PFSK-1 (cell line): ENCODE measurements around the gene SRPK2.

Source experiments
- FOXP2 ChIP-seq: optimal IDR thresholded peaks from 2 replicates; pipeline ENCODE3; 2011; ENCODE audit warnings: borderline replicate concordance, control low read depth, inconsistent platforms; ENCODE audit not compliant: insufficient read depth; ENCODE audit errors: extremely low read length, extremely low read depth
- POLR2AphosphoS5 ChIP-seq: IDR thresholded peaks from 2 replicates; pipeline ENCODE4 v1.6.1; 2012; ENCODE audit warnings: low read depth, mild to moderate bottlenecking, control low read depth, low read length, moderate library complexity
- REST ChIP-seq, 2 experiments: IDR thresholded peaks; 2 replicates each; pipeline versions ENCODE4 v1.6.1 to v1.8.0; 2011 to 2012; ENCODE audit warnings: low read depth in 2 of 2, low read length in 2 of 2, control low read depth in 1 of 2, inconsistent platforms in 1 of 2, mild to moderate bottlenecking in 1 of 2, moderate library complexity in 1 of 2; ENCODE audit not compliant: insufficient read depth in 1 of 2
- SIN3A ChIP-seq: IDR thresholded peaks from 2 replicates; pipeline ENCODE4 v1.6.1; 2012; ENCODE audit warnings: mild to moderate bottlenecking, low read length, moderate library complexity, borderline replicate concordance; ENCODE audit not compliant: insufficient read depth
- TAF1 ChIP-seq: IDR thresholded peaks from 2 replicates; pipeline ENCODE4 v1.6.1; 2012; ENCODE audit warnings: low read length, control low read depth, borderline replicate concordance; ENCODE audit not compliant: insufficient read depth

Gene SRPK2

GRCh38 chr7:105195891-105196290, 192.8 kb downstream of the SRPK2 start:
- TF ChIP-seq REST (IDR thresholded peaks at IDR 0.05; ENCODE audit: insufficient read depth in 1 of 2, low read depth in 2 of 2, low read length in 2 of 2) (no peak), POLR2AphosphoS5 (no peak), FOXP2 (no peak), TAF1 (no peak), SIN3A (no peak)

DNA sequence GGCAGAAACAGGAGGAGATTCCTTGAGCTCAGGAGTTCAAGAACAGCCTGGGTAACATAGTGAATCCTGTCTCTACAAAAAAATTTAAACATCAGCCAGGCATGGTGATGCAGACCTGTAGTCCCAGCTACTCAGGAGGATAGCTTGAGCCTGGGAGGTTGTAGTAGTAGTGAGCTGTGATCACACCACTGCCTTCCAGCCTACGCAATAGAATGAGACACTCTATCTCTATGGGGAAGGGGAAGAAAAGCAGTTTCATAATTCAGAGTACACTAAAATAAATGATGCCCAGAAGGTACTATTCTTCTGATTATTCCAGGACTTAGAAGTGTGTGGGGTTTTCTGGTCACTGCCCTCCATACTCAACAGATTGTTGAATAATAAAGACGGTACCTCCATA, 197.4 kb downstream of the SRPK2 start:
- TF ChIP-seq SIN3A, result no peak
- TF ChIP-seq FOXP2, result no peak
- TF ChIP-seq TAF1, result no peak
- TF ChIP-seq POLR2AphosphoS5, result no peak
- no peak for TF ChIP-seq REST (IDR thresholded peaks at IDR 0.05; ENCODE audit: insufficient read depth in 1 of 2, low read depth in 2 of 2, low read length in 2 of 2)

GRCh38 chr7:105189859-105190492, 198.7 kb downstream of the SRPK2 start:
- TF ChIP-seq REST (IDR thresholded peaks at IDR 0.05; ENCODE audit: insufficient read depth in 1 of 2, low read depth in 2 of 2, low read length in 2 of 2) (no peak), SIN3A (no peak), POLR2AphosphoS5 (no peak), TAF1 (no peak), FOXP2 (no peak)

GRCh38 chr7:105188201-105188600, 200.5 kb downstream of the SRPK2 start:
- TF ChIP-seq SIN3A (no peak), REST (IDR thresholded peaks at IDR 0.05; ENCODE audit: insufficient read depth in 1 of 2, low read depth in 2 of 2, low read length in 2 of 2) (no peak), POLR2AphosphoS5 (no peak), TAF1 (no peak), FOXP2 (no peak)
